ENCODE measurements around the gene ACAN.

- TF ChIP-seq, protein P1, sequence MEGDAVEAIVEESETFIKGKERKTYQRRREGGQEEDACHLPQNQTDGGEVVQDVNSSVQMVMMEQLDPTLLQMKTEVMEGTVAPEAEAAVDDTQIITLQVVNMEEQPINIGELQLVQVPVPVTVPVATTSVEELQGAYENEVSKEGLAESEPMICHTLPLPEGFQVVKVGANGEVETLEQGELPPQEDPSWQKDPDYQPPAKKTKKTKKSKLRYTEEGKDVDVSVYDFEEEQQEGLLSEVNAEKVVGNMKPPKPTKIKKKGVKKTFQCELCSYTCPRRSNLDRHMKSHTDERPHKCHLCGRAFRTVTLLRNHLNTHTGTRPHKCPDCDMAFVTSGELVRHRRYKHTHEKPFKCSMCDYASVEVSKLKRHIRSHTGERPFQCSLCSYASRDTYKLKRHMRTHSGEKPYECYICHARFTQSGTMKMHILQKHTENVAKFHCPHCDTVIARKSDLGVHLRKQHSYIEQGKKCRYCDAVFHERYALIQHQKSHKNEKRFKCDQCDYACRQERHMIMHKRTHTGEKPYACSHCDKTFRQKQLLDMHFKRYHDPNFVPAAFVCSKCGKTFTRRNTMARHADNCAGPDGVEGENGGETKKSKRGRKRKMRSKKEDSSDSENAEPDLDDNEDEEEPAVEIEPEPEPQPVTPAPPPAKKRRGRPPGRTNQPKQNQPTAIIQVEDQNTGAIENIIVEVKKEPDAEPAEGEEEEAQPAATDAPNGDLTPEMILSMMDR (IDR thresholded peaks at IDR 0.05; ENCODE audit: low read depth, low read length), result no peak
- no peak for TF ChIP-seq POLR2A (IDR thresholded peaks at IDR 0.05; ENCODE audit: extremely low read depth, insufficient read length)
- TF ChIP-seq MAX (IDR thresholded peaks at IDR 0.05; ENCODE audit: low read depth, low read length), result no peak
- no peak for TF ChIP-seq MYC (IDR thresholded peaks at IDR 0.05; ENCODE audit: low read depth, low read length)
Observed at GRCh38 chr15:88866295-88866881, 63.2 kb downstream of the ACAN start.
